Measurements from ENCODE around the gene ZC3H4.

ZC3H4 gene

DNA sequence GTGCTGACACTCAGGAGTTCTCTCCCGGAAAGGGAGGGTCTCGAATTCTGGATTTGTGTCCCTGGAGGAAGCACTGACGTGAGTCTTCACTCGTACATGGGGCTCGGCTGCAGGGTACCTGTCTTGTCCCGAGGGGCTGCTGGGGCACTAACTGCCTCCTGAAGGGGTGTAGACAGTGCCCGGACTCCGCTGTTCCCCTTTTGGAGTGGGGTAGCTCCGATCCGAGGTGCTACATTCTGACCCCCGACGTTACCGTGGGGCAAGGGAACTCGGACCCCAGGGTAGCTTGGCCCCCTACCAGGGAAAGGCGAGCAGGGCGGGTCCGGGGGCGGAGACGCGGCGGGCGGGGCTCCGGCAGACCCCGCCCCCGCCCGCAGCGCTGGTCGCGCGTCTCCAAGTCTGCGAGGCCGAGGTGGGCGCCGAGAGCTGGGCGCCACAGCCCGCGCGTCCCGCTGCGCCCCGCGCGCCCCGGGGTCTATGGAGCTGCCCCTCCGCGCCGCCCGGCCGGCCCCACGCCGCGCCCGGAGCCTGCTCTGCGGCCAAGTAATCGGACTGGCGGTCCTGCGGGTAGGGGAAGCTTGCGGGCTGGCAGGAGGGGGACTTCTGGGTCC is 94.0 kb downstream of the ZC3H4 start, which contains the start of gene NPAS1:
Gene NPAS1 (plus strand): TSS at position 407 of the 611 bp plus-strand sequence. CDS start 1,211 bp downstream, outside the sequence.
- no peak for DNase-seq

DNA sequence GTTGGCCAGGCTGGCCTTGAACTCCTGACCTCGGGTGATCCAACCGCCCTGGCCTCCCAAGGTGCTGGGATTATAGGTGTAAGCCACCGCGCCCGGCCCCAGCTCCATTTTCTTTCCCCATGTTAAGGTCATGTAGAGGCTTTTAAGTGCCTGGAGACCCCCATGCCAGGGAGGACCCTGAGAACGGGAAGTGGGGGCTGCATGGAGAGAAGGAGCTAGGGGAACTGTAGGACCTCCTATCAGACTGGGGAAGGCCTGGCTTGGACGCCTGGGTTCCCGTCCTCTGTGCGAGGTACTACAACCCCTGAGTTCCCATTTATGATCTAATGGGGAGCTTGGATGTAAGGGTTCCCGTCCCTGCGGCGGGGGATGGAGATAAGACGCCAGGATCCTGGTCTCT is 94.7 kb downstream of the ZC3H4 start:
- DNase-seq, result no peak

Data from fibroblast of skin of scalp (primary cell).